ENCODE results near the gene SVOP.
A peak's percentile ranks its signal among the peaks of the same experiment; 100 is the strongest.
"Not testable (repeated sequence)": the region's sequence is repeated elsewhere in the genome, so short reads cannot be mapped to it uniquely, and the experiment has no call there.

SVOP gene, protein sequence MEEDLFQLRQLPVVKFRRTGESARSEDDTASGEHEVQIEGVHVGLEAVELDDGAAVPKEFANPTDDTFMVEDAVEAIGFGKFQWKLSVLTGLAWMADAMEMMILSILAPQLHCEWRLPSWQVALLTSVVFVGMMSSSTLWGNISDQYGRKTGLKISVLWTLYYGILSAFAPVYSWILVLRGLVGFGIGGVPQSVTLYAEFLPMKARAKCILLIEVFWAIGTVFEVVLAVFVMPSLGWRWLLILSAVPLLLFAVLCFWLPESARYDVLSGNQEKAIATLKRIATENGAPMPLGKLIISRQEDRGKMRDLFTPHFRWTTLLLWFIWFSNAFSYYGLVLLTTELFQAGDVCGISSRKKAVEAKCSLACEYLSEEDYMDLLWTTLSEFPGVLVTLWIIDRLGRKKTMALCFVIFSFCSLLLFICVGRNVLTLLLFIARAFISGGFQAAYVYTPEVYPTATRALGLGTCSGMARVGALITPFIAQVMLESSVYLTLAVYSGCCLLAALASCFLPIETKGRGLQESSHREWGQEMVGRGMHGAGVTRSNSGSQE
- 0 to 0.09 reads per million in 2 donors for total RNA-seq

DNA sequence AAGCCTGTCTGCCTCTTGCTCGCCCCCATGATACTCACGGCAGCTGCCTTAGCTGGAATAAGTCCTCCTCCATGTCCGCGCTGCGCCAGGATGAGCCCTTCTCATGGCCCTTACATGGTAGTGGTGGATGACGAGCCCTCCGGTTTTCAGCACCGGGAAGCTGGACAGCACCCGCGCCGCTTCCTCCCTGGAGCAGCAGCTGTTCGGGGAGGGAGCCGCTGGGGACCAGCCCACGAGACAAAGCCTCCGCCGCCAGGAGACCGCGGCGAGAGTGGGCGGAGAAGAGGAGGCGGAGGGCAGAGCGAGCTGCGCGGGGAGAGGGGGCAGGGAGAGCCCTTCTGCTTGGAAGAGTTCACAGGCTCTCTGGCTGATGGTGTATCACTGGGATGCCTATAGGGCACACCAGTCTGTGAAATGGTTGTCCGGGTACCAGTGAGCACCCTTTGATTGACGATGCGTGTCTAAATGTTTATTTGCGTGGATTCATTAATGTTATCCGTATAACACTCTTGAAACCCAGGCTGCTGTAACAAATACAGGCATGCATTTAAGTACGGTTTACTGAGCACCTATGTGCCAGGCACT is at the start of gene SVOP:
TSS of gene SVOP (minus strand) at position 273 of the 585 bp plus-strand sequence. CDS start at position 73, 200 bp downstream.
- no peak for DNase-seq

GRCh38 chr12:109069307-109070271 is 48.7 kb upstream of the SVOP start:
- no peak for DNase-seq

DNA sequence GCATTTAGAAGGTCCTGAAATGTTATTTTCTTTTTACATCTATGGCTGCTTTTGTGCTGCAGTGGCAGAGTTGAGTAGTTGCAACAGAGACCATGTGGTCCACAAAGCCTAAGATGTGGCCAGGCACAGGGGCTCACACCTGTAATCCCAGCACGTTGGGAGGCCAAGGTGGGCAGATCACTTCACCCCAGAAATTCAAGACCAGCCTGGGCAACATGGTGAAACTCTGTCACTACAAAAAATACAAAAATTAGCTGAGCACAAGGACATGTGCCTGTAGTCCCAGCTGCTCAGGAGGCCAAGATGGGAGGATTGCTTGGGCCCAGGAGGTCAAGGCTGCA is 45.0 kb upstream of the SVOP start:
- DNase-seq, result no peak

DNA sequence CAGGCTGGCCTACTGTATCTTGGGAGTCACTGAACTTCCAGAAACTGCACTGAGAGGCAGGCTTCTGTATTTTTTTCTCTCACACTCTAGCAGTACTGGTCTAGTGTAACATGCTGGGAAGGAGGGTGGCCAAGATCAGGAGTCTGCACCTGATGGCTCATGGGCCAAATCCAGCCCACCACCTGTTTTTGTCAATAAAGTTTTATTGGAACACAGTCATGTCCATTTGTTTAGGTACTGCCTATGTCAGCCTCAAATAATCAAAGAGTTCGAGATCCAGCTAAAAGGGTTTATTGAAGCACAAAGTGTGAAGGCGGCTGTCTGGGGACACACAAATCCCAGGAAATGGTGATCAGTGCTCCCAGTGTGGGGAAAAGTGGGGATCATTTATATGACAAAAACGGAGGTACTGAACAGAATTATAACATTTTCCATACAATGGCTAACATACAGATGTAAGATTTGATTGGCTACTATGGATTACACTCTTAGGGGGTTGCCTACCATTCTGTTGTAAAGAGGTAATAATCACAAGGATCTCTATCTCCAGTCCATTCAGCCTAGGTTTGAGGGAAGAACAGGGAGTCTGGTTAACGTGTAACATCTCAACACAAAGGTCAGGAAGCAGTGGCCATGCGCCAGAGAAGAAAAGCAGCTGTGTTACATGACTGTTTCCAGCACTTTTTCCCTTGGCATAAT is 44.4 kb upstream of the SVOP start:
- no peak for DNase-seq

DNA sequence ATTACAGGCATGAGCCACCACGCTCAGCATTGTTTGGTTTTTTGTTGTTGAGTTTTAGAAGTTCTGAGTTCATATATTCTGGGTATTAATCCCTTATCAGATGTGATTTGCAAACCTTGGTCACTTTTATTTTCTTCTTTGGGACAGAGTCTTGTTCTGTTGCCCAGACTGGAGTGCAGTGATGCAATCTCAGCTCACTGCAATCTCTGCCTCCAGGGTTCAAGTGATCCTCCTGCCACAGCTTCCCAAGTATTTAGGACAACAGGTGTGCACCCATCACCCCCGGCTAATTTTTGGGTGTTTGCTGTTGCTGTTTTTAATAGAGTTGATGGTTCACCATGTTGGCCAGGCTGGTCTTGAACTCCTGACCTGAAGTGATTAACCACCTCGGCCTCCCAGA is 43.3 kb upstream of the SVOP start:
- no peak for DNase-seq

GRCh38 chr12:109058773-109059172 is 37.9 kb upstream of the SVOP start:
- DNase-seq, result no peak

DNA sequence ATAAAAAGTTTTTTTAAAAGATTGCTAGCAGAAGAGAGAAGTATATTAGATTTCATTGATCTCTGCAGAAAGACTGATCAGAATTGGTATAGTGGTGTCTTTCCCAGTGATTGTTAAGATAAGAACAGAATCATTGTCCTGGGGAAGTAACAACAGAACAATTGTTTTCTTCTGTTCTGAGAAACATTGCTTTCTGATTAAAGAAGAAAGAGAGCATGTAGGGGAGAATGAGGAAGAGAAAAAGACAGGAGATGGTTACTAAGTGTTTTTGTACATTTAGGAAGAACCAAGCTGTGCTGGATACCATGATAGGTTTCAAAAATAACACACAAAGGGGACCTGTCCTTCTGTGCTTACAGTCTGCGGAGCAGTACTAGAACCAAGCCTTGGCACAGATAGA is 36.5 kb upstream of the SVOP start:
- no peak for DNase-seq

DNA sequence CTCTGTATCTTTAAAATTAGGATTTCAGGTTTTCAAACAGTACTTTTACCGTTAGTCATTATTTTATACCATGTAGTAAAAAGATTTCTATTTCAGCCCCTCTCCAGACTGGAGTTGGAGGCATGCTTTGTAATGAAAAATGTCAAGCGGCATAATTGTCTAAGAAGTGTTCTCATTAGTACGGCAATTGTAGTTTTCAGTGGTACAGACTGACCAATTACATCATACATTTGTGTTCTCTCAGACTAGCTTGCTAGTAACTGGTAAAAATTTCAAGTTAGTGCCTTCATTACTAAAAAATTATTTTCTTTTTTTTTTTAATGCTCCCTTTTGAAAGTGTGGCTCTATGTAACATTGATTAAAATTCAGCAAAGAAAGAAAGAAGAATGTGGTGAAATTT is 36.0 kb upstream of the SVOP start:
- no peak for DNase-seq

GRCh38 chr12:109054520-109054919 is 33.7 kb upstream of the SVOP start:
- DNase-seq, result no peak

- not testable (repeated sequence) for DNase-seq
Measured at GRCh38 chr12:109054124-109054513, 33.3 kb upstream of the SVOP start.

- no peak for DNase-seq
Measured at GRCh38 chr12:109053382-109054123, 32.7 kb upstream of the SVOP start.

DNA sequence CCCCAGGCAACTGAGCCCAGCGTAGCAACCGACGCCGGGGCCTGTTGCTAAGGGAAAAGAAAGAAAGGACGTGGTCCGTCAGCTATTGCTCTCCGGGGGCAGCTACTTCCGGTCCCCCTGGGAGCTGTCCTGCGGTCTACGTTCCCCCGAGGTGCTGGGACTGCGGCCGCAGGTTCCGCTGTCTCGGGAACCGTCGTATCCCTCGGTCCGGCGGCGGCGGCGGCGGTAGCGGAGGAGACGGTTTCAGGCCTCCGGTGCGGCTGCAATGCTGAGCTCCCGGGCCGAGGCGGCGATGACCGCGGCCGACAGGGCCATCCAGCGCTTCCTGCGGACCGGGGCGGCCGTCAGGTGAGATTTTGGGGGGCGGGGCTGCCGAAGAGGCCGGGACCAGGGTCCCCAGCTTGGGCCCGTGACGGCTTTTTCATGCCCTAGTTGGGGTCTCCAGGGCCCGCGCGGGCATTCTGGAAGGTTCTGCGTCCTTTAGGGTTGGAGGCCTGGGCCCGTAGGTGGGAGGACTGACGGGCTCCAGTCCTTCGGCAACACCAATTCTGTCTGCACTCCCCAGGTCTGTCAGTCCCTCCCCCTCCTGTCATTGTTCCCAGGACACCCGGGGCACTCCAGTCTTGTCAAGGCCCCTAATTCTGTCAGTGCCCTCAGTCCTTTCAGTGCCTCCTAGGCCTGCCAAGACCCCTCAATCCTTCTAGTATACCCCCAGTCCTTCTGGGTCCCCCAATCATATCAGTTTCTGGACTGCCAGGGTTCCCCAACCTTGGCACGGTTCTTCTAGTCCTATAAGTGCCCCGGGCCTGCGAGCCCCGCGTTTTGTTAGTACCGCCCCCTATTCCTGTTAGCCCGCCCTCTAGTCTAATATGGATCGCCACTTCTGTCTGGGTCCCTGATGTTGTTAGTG is 31.8 kb upstream of the SVOP start, which contains the start of gene USP30:
TSS of gene USP30 (plus strand) at position 163 of the 910 bp plus-strand sequence. CDS start at position 266, 103 bp downstream.
- peak; percentile 42 for DNase-seq

DNA sequence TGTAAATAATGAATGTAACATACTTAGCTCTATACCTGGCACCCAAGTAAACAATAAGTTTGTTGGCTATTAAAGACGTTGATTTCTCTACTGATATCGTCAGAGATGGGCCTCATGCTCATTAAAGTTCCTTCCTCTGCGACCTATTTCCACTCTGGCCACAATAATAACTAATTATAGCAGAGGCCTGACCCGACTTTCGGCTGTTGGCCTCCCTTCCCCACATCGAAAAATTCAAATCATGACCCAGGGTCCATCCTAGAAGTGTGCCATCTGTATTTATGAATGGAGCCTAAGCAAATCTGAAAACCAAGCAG is 31.2 kb upstream of the SVOP start:
- DNase-seq, result no peak

DNA sequence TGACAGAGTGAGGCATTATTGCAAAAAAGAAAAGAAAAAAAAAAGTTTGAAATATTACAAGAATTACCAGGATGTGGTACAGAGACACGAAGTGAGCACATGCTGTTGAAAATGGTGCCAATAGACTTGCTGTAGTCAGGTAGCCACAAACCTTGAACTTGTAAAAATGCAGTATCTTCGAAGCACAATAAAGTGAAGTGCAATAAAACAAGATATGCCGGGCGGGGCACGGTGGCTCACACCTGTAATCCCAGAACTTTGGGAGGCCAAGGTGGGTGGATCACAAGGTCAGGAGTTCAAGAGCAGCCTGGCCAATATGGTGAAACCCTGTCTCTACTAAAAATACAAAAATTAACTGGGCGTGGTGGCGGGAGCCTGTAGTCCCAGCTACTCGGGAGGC is 28.9 kb upstream of the SVOP start:
- DNase-seq, result not testable (repeated sequence)

DNA sequence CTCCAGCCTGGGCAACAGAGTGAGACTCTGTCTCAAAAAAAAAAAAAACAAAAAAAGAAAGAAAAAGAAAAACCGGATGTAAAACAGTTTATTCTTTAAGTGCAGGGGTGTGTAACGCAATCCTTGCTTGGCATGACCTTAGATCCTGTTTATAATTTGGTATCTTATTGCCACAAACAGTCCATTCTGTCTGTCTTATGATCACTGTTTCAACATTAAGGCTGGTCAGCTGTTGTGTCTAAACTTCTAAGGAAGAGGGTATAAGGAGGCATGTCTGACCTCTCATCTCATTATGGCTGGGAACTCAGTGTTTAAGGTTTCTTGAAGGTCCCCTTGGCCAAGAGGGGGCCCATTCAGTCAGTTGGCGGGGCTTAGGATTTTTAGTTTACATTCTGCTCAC is 27.8 kb upstream of the SVOP start:
- DNase-seq, result not testable (repeated sequence)

GRCh38 chr12:109047081-109047805 is 26.4 kb upstream of the SVOP start:
- DNase-seq, result no peak

DNA sequence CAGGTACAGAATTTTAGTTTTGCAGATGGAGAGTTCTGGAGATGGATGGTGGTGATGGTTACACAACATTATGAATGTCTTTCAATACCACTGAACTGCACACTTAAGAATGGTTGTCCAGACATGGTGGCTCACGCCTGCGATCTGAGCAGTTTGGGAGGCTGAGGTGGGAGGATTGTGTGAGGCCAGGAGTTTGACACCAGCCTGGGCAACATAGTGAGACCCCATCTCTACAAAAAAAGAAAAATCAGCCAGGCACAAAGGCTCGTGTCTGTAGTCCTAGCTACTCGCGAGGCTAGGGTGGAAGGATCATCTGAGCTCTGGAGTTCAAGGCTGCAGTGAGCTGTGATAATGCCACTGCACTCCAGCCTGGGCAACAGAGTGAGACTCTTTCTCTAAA is 23.4 kb upstream of the SVOP start:
- DNase-seq, result no peak

DNA sequence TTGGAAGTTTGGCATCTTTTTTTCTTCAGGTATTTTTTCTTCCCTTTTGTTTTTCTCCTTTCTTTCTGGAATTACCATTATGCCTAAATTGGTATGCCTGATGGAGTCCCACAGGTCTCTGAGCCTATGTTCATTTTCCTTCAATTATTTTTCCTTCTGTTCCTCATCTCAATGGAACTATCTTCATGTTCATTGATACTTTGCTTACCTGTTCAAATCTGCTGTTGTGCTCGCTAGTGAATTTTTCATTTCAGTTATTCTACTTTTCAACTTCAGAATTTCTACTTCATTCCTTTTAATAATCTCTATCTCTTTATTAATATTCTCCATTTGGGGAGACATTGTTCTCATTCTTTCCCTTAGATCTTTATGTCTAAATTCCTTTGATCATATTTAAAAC is 16.1 kb upstream of the SVOP start:
- no peak for DNase-seq

- DNase-seq, result no peak
Measured at GRCh38 chr12:109033239-109034196, 12.7 kb upstream of the SVOP start.

All from activated gamma-delta T cell (primary cell).